Hematopoietic multipotent progenitor cell (in vitro differentiated cells): ENCODE results near the gene NRCAM. TPM values are rescaled to one million over a fixed set of nuclear protein-coding genes. Genes with fewer than 3 reads are reported as not detected.
"Not testable (repeated sequence)": the region's sequence is repeated elsewhere in the genome, so short reads cannot be mapped to it uniquely, and the experiment has no call there.

ENCODE experiments used
- DNase-seq, 3 donors: peaks; one replicate each; pipeline ENCODE4 v3.0.0-alpha.2; 2011 to 2015; ENCODE audit warnings: low read depth in 2 of 3, low spot score in 2 of 3
- total RNA-seq: library from RNA; depleted of rRNA; stranded (reverse); fragments of >200 nt; gene quantifications from one replicate; pipeline ENCODE4 v1.2.3, GENCODE V29; 2012

The NRCAM gene
- total RNA-seq, 1 donor = under 0.01 TPM

GRCh38 chr7:108404509-108405420, 51.5 kb downstream of the NRCAM start:
- no peak for DNase-seq

- no peak for DNase-seq
These were observed 52.5 kb downstream of the NRCAM start for GRCh38 chr7:108403597-108404217.

- DNase-seq = no peak
These were observed 53.4 kb downstream of the NRCAM start for GRCh38 chr7:108402865-108403264.

- no peak for DNase-seq
These were observed 60.2 kb downstream of the NRCAM start for GRCh38 chr7:108396080-108396479.

- no peak for DNase-seq
These were observed 60.8 kb downstream of the NRCAM start for GRCh38 chr7:108395426-108395825.

- DNase-seq = not testable (repeated sequence)
These were observed 63.1 kb downstream of the NRCAM start for GRCh38 chr7:108393097-108393496.

GRCh38 chr7:108387686-108388085, 68.5 kb downstream of the NRCAM start:
- DNase-seq = not testable (repeated sequence)

GRCh38 chr7:108385834-108386422, 70.3 kb downstream of the NRCAM start:
- no peak for DNase-seq

GRCh38 chr7:108384716-108385483, 71.3 kb downstream of the NRCAM start:
- DNase-seq = peak in 2 of 3 donors; percentile 2 to 5

- no peak for DNase-seq
These were observed 73.3 kb downstream of the NRCAM start for GRCh38 chr7:108382932-108383331.

- DNase-seq = no peak
These were observed 75.7 kb downstream of the NRCAM start for GRCh38 chr7:108380517-108380916.

GRCh38 chr7:108376206-108376605, 80.0 kb downstream of the NRCAM start:
- DNase-seq = no peak

- no peak for DNase-seq
These were observed 80.6 kb downstream of the NRCAM start for GRCh38 chr7:108375668-108376067.

- DNase-seq = no peak
These were observed 81.3 kb downstream of the NRCAM start for GRCh38 chr7:108374899-108375298.

- no peak for DNase-seq
These were observed 83.6 kb downstream of the NRCAM start for GRCh38 chr7:108372618-108373017.

GRCh38 chr7:108370616-108371015, 85.6 kb downstream of the NRCAM start:
- DNase-seq = no peak

GRCh38 chr7:108368466-108368865, 87.8 kb downstream of the NRCAM start:
- DNase-seq = no peak

GRCh38 chr7:108367946-108368345, 88.3 kb downstream of the NRCAM start:
- no peak for DNase-seq

GRCh38 chr7:108367314-108367713, 88.9 kb downstream of the NRCAM start:
- DNase-seq = no peak

GRCh38 chr7:108363659-108364058, 92.6 kb downstream of the NRCAM start:
- DNase-seq = no peak
